ENCODE results near the gene PTPN14.

PTPN14 gene

GRCh38 chr1:214303141-214303930 lies 248.1 kb downstream of the PTPN14 start:
- Mint-ChIP-seq H3K27ac (ENCODE audit: low read depth) (peak overlapping the region; percentile 60), H3K9me3 (no peaks in the 10 kb centered on the region), H3K36me3 (ENCODE audit: insufficient read depth) (peaks cover 6% of the 10 kb centered on the region), H3K4me1 (peaks cover 21% of the 10 kb centered on the region), H3K27me3 (no peaks in the 10 kb centered on the region), H3K4me3 (no peak overlapping the region)
- DNase-seq (ENCODE audit: low spot score in 2 of 2) (no peak), ATAC-seq (replicated peaks; ENCODE audit: extremely low read depth, poor library complexity, severe bottlenecking) (no peak)

GRCh38 chr1:214301526-214301925 lies 249.9 kb downstream of the PTPN14 start:
- no peak for ATAC-seq (replicated peaks; ENCODE audit: extremely low read depth, poor library complexity, severe bottlenecking)
- Mint-ChIP-seq H3K4me1 (peaks cover 16% of the 10 kb centered on the region), H3K4me3 (no peak overlapping the region), H3K27ac (ENCODE audit: low read depth) (no peak overlapping the region), H3K36me3 (ENCODE audit: insufficient read depth) (peaks cover 6% of the 10 kb centered on the region), H3K9me3 (no peaks in the 10 kb centered on the region), H3K27me3 (no peaks in the 10 kb centered on the region)
- DNase-seq (ENCODE audit: low spot score in 2 of 2) = no peak

- Mint-ChIP-seq H3K27me3 (no peaks in the 10 kb centered on the region), H3K36me3 (ENCODE audit: insufficient read depth) (peaks cover 6% of the 10 kb centered on the region), H3K9me3 (no peaks in the 10 kb centered on the region), H3K4me1 (peaks cover 16% of the 10 kb centered on the region), H3K27ac (ENCODE audit: low read depth) (no peak overlapping the region), H3K4me3 (no peak overlapping the region)
- ATAC-seq (replicated peaks; ENCODE audit: extremely low read depth, poor library complexity, severe bottlenecking) (no peak), DNase-seq (ENCODE audit: low spot score in 2 of 2) (no peak)
Observed at GRCh38 chr1:214300149-214300780, 251.1 kb downstream of the PTPN14 start.
